Measurements from ENCODE around the gene CD48.
"Not testable (repeated sequence)": the region's sequence is repeated elsewhere in the genome, so short reads cannot be mapped to it uniquely, and the experiment has no call there.

Gene CD48

DNA sequence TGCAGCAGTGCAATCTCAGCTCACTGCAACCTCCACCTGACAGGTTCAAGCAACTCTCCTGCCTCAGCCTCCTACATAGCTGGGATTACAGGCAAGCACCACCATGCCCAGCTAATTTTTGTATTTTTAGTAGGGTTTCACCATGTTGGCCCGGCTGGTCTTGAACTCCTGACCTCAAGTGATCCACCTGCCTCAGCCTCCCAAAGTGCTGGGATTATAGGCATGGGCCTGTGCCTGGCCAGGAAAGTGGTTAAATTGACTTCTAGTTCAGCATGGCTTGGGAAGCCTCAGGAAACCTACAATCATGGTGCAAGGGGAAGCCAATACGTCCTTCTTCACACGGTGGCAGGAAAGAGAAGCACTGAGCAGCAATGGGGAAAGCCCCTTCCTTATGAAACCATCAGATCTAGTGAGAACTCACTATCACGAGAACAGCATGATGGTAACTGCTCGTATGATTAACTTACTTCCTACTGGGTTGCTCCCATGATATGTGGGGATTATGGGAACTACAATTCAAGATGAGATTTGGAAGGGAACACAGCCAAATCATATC, 981 bp upstream of the CD48 start:
- DNase-seq = peak; percentile 49

DNA sequence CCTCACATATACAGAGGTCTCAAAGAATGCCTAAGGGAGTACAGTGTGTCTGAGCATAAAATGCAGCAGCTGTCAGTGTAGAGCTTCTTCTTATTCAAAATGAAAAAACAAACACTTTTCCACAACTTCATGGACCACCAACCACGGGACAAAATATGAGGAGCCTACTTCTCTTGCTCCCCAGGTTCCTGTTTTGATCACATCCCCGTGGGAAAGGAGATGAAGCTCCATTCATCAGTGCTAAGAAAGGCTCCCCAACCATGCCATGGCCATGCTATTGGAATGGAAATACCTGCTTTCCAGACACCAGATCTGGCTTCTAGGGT, 383 bp downstream of the CD48 start:
- no peak for DNase-seq

DNA sequence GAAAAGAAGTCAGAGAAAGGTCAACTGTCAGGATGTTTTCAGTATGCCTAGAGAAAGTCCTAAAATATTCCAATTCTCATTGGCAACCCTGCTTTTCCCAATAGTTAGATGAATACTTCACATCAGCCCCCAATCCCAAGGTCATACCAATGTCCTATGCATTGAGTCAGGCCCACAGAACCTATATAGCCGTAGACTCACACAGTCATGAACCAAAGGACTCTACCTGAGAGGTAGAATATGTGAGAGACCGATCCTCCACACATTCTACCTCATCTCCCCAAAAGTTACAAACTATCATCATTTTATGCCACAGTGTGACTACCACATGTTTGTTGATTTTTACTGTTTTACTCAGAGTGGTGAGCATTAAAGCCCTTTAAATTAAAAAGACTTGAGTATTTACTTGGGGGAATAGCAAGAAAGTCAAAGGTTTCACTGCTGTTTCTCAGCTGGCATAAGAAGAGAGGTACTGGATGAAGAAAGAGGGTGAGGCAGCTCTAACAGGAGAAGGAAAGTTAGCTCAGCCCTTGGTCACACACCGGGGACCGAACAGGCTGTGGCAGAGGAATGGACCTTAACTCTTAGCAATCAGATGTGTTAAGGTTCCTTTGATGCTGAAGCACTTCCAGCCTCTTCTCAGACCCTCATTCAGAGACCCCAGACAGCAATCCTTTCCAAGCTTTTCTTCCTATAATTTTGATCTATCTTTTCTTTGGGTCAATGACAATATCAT, 937 bp downstream of the CD48 start:
- DNase-seq = no peak

DNA sequence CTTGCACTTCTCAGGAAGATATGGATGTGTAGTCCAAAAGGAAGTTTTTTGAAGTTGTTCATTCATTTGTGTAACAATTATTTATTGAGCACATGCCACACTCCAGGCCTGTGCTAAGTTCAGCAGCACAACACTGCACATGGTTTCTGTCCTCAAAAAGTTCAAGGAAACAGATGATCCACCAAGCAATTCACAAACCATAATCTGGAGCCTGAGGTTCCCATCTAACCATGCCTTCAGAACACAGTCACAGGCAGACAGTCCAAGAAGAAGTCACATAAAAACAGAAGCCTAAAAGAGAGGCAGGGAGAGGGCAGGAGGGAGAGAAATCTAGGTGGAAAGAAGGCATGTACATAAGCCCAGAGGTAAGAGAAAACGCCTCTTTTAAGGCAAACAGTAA, 1.9 kb downstream of the CD48 start:
- no peak for DNase-seq

DNA sequence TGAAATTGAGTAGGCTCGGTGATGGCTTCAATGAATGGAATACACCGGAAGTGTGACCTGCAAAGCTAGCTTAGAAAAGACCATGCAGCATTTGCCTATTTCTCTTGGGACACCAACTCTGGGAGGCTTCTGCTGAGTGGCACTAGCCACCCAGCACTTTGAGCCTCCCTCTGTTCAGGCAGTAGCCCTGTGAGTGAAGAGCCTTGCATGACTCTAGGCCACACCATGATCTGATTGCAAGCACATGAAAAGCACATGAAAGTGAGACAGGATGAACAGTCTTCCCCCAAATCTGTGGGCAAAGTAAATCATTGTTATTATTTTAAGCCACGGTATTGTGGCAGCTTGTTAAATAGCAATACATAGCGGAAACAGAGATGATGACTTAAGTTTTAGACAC, 2.8 kb downstream of the CD48 start:
- DNase-seq = peak; percentile 35

DNA sequence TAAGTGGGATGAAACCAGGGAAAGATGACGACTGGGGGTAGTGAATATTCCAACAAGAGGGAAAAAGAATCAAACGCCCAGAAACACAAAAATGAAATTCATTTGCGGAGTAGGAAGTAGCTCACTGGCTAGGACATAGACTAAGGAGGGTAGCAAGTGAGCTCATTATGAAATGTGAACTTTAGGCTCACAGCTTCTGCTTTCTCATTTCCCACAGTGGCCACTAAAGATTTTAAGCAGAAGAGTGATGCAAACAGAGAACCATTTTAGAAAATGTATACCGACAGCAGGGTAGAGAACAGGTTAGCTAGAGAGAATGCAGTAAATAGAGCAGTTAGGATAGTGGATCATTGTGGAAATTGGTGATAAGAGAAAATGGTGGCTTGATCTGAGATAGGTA, 3.5 kb downstream of the CD48 start:
- no peak for DNase-seq

DNA sequence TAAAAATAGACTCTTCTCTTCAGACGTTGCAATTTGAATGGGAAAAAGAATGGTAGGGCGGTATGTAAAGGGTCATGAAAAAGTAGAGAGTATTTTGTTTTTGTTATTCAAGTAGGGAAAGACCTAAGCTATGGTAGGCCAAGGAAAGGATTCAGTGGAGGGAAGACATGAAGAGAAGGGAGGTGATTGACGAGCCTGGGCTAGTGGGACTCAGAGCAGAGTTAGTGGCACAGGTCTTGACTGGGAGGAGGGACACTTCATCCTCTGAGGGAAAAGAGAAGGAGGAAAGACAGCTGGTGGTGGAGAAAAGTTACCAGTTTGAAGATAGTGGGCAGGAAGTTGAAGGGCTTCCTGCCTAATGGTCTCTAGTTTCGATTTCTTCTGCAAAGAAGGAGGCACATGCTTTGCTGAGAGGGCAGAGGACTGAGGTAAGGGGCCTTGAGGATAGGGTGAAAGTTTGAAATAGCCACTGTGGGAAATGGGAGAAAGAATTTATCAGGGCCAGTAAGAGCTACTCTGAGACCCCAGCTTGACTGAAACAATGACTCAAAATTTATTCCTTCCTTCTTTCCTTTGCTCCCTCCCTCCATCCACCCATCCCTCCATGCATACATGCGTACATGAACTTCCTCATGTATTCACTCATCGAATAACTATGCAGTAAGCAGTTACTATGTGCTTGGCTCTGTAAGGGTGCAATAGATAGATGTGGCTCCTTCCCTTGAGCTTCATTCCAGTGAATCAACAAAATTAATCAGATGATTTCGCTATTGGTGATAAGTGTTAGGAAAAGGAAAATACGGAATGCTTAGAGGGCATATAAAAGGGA, 4.2 kb downstream of the CD48 start:
- DNase-seq = no peak

DNA sequence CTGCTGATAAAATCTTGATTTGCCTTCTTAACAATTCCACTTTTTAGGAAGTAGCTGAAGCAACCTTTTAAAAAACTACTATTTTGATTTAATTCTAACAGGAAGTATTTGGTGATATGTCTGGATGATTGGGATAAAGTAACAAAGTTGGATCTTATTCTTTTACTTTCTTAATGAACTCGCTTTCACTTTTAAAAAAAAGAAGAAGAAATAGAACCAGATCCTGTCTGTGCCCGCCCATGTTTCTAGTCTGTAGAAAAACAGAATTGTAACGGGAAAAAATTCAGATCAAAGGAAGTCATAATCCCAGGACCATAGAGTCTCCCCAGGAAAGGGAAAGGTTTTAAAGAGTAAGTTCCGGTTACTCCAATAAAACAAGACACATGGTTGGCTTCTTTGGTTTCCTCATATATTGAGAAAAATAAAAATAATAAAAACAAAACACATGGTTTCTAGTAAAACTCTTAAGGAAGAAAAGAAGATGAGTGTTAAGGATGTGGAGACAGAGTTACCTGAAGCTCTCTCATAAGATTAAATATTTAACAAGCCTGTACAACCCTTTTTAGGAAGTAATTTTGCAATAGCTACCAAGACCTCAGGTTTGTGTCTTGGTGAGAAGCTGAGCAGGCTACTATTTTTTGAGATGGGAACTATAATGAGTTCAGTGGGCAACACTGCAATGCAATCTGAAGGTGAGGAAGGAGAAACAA, 4.9 kb downstream of the CD48 start:
- no peak for DNase-seq

DNA sequence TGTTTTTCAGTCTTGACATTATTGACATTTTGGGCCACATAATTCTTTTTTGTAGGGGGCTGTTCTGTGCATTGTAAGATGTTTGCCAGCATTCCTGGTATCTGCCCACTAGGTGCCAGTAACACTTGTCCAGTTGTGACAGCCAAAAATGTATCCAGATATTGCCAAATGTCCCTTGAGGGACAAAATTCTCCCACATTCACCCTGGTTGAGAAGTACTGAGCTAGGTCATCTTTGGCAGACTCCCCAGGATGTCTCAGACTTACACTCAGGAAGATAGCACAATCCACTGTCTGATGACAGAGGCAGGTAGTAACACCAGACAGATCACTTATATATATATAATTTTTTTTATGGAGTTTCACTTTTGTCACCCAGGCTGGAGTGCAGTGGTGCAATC, 5.9 kb downstream of the CD48 start:
- DNase-seq = no peak

DNA sequence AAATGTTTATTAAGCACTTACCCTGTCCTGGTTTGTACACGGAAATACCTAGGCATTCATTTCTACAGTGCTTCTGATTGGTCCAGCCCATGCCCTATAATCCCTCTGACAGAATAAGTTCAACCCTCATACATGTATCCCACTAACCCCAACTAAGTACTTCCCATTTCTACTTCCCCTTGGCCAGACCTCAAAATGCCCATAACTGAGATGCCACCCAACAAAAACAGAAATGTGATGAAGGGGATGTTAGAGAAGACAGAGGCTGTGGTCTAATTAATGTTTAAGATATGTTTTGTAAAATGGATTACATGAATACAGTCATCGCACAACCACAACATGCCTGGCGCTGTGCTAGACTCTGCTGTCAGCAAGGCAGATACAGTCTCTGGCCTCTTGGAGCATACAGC, 6.4 kb downstream of the CD48 start:
- not testable (repeated sequence) for DNase-seq

DNA sequence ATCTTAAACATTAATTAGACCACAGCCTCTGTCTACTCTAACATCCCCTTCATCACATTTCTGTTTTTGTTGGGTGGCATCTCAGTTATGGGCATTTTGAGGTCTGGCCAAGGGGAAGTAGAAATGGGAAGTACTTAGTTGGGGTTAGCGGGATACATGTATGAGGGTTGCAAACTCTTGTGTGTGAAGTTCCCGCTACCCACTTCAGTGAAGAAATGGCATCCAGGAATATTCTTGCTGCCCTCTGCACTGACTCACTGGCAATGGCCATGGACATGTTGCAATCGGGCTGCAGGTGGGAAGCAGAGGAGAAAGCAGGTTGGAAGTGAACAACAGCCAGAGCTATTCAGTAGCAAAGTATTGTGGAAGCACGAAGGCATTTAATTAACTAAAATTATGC, 7.4 kb downstream of the CD48 start:
- no peak for DNase-seq

DNA sequence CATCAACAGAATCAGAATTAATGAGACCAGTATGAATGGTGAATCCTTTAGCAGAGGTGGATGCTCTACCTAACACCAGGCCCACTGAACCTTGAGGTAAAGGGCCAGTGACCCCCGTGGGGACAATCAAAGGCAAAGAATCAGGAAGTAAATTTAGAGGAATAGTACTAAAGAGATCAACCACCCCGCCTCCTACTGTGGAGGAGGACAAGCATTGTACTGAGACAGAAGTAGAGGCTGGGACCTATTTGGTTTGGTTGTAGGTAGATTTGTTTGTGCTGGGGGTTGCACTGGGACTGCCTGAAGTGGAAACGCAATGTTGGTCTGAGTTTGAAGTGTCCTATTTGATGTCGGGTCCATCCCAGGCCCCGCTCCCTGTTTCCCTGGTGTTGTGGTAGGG, 9.5 kb downstream of the CD48 start:
- DNase-seq = no peak

DNA sequence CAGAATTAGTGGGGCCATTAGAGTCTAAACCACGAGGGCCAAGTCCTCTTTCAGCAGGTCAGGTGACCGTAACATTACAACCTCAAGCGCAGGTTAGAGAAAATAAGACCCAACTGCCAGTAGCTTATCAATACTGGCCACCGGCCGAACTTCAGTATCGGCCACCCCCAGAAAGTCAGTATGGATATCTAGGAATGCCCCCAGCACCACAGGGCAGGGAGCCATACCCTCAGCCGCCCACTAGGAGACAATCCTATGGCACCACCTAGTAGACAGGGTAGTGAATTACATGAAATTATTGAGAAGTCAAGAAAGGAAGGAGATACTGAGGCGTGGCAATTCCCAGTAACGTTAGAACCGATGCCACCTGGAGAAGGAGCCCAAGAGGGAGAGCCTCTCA, 19.2 kb downstream of the CD48 start:
- DNase-seq = not testable (repeated sequence)

DNA sequence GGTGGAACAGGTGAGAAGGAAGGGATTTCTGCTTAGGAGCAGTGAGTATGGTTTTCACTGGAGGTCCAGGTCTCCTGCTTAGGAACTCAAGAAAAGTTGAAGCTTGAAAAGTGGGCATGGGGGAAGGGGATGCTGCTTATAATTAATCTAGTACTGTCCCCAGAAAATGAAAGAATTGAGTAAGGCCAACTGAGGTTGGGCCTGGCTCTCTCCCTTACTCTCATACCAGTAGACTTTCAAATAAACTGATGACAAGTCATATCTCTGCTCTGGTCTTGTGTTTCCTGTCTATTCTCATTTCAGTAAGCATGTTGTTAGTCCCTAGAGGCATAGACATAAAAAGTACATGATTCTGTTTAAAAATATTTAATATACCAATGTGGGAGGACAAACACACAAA, 26.4 kb downstream of the CD48 start:
- no peak for DNase-seq

DNA sequence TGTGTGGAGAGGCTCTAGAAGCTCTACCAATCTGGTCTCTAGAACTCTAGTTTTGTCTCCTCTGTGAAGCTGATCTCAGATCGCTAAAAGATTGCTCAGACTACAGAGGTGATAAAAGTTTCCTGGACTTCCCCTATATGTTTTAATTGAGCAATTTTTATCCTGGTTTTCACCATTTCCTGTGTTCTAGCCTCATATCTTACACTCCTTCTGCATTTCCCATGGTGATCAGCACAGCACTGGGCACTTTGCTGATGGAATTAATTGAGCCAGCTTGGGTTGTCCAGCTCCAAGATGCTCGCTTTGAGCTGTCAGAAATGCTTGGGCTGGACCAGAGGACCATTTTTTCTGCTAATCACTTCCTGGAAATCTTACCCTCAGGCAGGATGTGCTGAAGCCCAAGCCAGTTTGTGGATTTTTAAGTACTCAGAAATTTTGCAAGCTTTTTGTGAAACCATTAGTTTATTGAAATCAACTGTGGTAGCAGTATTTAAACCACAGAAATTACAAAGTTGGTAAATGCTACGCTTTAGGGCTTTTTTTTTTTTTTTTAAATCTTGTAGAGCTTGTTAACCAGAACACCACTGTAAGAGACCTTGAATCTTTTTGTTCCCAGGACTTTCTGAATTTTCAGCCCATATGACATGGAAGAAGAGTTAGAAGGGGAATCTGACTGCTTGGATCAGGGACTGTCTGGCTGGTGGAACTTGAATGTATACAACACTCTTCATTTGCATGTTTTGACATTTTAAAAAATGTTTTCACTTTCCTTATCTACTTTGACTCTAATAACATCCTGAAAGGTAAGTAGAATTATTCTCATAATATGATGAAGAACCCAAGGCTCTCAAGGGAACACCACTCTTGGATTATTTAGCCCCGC, 28.4 kb downstream of the CD48 start:
- DNase-seq = no peak

DNA sequence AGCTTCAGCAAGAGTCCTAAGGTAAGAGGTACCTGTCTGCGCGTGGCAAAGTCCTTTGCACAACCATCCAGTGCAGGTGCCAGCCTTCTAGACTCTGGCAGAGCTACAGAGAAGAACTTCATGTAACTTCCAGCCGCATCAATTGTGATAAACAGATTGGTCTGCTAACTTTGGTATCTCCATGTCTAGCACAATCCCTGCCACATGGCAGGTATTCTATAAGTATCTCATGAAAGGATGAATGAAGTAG, 29.8 kb downstream of the CD48 start:
- no peak for DNase-seq

DNA sequence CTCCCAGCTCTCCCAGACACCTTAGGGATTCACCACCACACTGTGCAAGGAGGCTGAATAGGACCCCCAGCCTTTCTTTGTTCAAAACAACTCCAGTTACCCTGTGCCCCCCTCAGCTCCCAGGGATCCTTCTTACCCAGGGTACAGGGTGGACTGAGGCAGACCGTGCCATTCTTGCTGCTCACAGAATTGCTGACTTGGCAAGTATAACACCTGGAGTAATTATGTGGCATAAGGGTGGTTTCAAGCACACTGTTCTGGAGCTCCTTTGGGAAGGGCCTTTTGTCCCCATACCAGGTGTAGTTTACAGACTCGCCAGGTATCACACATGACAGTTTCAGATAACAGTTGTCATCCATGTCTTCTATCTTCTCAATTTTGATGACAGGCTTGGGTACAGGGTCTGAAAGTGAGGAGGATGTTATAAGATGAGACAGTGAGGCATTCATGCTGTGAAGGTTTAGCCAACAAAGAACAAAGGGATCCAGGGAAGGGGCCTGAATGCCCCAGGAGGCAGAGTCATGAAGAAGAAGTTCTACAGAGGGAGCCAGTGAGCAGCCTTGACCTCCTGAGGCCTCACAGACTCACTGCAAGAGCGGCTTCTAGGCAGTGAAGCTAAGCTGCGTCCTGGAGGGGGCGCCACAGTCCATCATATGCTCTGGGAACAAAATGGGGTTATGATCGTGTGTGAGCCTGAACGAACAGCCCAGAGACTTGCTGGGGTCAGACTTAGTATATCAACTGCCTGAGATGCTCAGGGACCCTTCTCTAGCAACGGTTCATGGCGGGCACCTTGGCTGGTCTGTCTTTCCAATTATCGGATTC, 30.3 kb downstream of the CD48 start:
- peak; percentile 85 for DNase-seq

DNA sequence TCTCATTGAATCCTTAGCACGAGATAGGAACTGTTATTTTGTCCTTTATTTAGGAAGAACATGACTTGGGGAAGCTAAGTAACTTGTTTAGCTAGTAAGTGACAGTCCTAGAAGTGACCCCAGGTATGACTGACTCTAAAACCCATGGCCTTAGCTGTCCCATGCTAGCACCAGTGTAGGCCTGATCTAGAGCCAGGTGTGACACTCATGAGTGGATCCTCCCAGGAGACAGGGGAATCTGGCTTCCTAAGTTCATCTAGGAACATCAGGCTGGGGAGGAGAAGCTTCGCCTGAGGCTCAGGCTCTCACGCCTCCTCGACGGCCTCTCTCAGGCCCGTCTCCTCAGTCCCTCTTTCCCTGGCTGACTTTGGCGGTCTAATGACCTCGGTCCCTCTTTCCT, 31.2 kb downstream of the CD48 start:
- no peak for DNase-seq

DNA sequence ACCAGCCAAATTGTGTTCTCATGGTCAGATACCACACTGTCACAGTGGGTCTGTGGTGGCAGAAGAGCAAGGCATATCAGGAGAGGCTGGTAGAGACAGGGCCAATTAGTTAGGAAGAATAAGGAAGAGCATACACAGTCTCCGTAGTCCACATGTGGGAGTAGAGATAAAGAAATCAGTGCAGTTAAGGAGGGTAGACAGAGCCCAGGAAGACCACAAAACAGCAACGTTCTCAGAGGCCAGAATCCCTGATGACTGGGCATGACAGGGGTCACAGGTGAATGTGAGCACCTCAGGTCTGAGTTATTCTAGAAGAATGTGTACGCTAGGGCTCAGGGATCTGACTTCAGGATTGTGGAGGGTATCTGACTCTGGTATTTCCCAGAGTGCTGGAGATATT, 31.7 kb downstream of the CD48 start:
- no peak for DNase-seq

DNA sequence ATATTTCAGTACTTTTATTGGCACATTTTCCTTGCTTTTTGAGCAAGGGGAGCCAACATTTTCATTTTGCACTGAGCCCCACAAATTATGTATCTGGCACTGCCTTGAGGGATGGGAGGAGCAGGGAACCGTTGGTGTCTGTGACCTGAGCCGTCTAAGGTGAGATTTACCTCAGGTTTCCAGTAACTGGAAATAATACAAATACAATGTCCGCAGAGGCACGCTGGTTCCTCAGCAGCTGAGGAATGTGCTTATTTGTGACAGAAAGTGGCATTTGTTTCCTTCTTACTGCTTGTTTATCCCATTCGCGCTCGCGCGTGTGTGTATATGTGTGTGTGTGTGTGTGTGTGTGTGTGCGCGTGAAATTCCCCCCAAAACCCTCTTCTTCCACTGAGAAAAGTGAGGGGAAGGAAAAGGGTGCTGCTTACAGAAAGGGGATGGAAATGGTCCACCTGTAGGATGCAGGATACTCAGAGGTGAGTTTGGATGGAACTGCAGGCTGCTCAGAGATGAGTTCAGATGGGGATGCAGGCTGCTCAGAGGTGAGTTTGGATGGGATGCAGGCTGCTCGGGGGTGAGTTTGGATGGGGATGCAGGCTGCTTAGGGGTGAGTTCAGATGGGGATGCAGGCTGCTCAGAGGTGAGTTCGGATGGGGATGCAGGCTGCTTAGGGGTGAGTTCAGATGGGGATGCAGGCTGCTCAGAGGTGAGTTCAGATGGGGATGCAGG, 34.6 kb downstream of the CD48 start:
- no peak for DNase-seq

DNA sequence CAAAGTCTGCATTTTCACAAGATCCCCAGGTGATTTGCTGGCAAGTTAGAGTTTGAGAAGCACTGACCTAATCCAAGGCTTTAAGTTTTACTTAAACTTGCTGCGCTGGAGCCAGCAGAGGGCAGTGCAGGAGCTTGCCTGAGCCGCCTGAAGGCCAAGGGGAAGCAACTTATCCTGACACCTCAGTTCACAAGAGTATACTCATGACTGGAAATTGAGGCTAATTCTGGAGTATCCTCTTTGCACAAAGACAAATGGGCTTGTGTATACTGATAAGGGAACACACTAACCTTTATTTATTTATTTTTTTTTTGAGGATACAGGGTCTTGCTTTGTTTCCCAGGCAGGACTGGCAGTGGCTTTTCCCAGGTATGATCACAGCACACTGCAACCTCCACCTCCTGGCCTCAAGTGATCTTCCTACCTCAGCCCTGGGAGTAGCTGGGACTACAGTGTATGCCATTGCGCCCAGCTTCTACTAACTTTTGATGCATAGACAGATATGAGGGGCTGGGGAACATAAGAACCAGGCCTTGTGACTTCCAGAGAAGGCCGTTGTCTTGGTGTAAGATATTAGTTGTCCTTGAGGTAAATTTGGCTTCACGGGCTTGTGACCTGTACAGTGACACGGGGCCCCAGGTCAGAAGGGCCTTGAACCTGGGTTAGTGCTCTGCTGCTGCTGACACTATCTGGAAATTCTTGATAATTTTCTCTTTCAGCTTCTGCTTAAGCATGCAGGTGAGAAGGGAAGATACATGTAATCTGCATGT, 35.8 kb downstream of the CD48 start:
- DNase-seq = peak; percentile 80

All from activated naive CD4-positive, alpha-beta T cell treated with Interleukin-2 at 50 U/mL for 16 hours (primary cell).